Stimulated activated CD8-positive, alpha-beta memory T cell treated with anti-CD3 and anti-CD28 coated beads, Interleukin-4, amount 100 ng/mL, for 24 hours (primary cell): Measurements from ENCODE around the gene ATP2B1.

ENCODE experiments used
- DNase-seq: peaks from one replicate; pipeline ENCODE4 v3.0.0-alpha.2; 2020; ENCODE audit warnings: low read depth

Gene ATP2B1

DNA sequence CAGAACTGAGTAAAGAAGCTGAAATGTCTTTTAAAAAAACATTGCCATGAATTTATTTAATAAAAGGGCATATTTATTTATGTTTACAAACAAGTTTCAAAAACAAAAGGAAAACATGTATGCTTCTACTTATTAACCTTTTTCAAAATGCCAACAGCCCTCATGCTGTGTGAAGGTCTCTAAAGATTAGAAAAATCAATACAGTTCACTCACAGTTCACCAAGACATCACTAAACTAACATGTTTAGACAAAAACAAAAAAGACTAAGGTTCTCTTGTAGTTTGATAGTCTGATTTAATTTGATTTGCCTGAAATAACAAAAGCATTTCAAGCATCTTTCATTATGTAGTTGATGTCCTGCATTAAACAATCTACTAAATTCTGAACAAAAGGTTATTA is 118.9 kb downstream of the ATP2B1 start:
- DNase-seq, result no peak

DNA sequence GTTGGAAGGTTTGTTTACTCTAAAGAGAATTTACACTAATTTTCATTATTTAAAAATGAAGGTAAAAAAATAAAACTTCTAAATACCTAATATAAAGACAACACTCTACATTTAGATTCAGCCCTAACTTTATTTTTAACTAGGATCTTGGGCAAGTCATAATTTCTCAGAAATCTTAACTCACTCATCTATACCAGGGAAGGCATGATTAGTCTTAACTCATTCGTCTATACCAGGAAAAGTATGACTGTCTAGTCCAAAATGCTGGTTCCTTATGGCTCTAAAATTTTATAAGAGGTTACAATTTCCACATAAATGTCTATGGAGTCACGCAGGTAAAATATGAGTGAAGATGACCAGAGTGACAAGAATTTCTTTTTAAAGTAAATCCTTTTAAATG is 130.1 kb downstream of the ATP2B1 start:
- DNase-seq, result no peak

DNA sequence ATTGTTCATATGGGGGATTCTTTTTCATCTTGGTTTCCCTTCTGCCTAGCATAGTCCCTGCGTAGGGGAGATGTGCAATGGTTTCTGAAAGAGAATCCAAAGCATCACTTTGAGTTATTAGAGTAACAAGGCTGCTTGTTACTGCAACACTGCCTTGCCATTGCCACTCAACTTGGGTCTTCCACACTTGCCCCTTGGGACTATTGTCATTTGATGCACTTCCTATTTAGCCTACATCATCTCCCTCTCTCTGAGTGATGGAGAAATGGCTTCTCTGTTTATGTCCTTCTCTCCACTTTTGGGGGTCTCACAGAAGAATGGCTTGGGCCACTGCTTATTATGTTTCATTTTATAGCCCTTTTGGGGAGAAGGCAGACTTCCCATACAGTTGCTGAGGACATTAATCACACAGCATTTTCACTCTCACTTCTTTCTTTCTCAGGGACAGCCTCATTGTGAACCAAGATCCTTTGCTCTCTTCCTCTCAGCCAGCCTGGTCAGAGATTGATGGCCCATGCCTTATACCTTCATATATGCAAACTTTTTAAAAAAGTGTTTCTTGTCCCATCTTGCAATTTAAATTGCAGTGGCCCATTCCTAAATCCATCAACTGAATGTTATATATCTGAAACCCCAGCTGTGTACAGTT is 131.9 kb downstream of the ATP2B1 start:
- no peak for DNase-seq

DNA sequence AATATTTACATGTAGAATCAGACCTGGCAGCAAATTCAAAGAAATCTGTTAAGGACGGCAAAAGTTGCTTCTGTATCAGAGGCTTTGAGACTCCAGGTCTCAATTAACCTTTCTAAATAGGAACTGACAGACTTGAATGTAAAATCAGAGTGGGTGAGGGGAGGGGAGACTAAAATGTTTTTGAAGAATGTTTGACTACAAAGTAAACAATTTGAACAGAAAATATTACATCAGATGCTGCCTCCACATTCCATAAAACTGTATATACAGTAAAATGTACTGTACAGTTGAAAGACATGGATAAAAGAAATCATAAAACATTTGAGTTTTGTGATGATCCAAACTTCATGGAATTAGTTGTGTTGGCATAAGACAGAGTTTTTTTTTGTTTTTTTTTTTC is 133.3 kb downstream of the ATP2B1 start:
- no peak for DNase-seq

DNA sequence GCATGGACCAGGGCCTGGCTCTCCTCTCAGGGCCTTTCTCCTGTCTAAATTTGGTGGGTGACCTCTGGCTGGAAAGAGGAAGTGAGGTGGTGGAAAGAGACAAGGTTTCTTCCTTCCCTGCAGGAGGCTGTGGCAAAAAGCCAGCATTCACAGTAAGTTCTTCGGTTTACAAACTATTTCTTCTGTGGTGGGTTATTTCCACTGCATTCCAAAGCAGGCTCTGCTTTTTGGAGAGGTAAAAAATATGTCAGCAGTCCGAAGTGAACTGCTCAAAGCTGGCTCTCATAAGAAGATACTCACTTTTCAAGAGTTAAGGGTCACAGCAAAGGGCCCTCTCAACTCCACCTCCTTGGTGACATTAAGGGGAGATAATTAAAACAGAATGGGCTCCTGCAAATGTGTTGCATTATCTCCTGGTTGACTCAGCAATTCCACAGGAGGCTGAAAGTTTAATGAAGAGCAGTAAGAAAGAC is 133.9 kb downstream of the ATP2B1 start:
- DNase-seq, result no peak

DNA sequence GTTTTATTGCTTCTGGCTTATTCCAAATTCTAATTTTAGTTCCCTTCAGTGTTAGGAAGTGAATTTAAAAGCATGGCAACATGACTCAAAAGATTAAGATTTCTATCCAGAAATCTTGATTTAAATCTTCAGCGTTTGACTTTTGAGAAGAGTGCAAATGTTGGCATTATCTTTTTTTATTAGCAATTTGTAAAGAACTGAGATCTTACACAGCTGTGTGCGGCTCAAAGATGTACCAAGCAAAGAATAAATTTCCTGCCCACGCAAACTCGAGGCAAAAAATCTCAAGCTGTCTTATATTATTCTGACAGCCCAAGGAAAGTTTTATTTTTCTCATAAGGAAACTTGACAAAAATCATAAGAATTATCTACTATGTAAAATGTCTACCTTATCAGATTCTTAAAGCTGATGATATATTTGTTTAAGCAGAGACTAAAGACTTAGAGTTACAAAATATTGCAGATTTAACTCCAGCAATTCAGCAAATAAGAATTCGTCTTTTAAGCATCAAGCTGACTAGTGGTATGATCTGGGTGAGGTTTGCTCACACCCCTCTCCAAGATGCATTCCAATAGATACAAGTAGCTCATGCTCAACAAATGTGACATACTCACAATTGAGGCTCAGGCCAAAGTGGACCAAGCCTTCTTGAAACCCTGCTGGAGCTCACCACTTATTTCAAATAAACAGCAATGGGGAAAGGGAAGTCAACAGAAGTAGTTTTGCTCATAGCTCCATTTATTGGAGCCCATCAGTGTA is 135.4 kb downstream of the ATP2B1 start:
- DNase-seq, result no peak

DNA sequence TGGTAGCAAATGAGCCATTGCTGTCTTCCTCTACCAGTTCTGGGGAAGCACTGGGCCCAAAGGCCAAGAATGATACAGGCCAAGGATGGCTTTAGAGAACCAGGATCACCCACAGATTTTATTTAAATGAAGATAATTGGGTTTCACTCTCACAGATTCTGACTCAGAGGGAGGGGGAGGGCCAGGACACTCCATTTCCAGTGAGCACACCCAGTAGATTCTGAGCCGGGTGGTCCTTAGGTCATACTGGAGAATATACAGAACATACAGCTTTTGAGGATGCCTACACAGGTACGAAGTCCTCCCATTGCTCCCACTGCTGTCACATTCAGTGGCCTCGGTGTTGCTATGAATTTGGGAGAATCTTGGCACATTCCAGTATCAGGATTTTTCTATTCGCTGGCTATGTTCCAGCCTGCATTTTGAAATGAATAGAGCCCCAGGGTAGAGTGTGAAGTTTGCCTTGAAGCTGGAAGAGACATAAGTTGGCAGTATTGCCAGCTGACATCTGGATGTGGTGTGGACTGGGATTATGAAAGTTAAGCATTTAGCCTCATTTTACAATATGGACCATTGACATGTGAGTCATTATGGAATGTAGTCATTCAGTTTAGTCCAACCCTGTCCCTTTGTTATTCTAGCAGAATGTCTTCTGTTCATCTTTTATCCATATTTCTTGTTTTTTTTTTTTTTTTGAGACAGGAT is 137.0 kb downstream of the ATP2B1 start:
- no peak for DNase-seq

DNA sequence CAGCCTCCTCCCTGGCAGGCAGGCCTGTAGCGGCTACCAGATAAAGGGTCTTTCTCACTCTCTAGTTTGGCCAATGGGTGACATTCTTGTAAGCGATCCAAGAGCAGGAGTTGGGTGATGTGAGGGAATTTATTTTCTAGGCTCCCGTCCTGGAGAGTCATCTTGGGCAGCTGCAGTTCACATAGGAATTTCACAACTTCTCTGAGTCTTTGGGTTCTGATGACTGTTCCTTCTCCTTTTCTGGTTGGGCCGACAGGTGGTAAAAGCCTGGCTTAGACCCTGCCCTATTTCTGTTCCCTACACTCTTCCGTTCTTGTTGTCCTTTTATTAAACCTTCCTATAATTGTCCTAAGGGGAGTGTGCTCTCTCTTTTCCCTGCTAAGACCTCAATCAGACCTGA is 140.2 kb downstream of the ATP2B1 start:
- no peak for DNase-seq

DNA sequence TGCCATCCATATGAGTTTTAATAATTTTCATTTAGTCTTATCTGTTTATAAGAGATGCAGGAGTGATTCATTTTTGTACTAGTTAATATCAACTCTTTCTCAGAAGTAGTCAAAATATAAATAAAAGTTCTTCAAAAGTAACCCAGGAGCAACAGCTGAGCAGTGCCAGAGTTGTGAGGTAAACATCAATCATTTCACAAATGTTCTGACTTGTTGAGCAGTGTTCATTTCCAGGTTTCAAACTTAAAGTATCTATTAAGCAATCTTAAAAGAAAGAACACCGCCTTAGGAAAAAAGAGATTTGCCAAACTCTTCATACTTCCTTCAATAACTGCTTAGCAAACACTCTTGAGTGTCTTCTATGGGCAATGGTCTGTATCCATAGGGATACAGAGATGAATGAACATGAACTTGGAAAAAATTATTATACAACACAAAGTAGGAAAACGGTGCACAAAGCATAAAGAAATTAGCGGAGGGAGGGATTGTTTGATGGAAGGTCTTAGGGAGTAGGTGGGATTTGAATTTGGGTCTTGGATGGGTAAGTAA is 140.9 kb downstream of the ATP2B1 start:
- DNase-seq, result no peak

DNA sequence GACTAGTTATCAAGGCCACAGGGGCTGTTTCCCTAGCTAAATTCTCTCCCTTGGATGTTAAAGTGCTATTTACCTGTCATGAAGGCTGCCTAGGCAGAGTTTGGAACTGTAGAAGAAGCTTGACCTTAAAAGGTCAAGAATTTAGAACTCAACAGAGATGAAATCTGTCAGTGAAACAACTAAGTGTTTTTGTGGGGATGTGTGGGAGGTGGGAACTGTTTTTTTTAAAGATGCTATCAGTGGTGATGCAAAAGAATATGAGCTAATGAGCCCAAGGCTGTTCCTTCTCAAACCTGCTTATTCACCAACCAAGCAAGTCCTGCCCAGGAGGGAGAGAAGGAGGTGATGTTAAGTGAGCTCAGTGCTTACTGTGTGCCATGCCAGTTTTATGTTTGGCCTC is 142.0 kb downstream of the ATP2B1 start:
- DNase-seq, result no peak

DNA sequence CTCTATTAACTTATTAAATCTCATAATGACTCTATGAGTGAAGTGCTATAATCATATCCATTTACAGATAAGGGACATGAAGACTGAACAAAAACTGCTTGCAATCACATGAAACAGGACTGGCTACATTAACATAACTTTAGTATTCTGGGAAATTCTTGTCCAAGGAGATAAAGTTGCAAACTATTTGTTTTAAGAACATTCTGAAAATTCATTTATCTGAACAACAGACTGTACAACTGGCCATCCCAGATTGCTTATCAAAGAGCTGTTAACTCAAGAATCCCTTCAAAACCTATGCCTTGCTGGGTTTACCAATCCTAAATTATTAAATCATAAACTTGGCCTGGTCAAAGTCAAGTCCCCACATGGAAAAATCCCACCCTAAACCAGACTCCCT is 143.6 kb downstream of the ATP2B1 start:
- no peak for DNase-seq

DNA sequence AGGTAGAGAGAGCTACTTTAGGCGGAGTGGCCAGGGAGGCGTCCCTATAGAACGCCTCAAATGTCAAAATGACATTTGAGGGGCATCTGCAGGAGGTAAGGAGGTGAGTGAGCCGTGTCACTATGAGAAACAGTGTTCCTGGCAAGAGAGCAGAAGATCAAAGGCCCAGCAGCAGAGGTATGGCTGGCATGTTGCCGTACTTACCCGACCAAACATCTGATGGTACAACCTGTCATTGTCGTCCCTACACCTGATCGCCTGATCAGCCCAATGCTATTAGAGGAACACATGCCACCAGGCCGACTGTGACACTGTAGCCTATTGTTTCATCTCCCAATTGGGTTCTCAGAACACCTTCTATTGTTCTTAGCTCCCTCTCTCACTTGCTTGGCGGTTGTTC is 148.9 kb downstream of the ATP2B1 start:
- DNase-seq, result no peak

DNA sequence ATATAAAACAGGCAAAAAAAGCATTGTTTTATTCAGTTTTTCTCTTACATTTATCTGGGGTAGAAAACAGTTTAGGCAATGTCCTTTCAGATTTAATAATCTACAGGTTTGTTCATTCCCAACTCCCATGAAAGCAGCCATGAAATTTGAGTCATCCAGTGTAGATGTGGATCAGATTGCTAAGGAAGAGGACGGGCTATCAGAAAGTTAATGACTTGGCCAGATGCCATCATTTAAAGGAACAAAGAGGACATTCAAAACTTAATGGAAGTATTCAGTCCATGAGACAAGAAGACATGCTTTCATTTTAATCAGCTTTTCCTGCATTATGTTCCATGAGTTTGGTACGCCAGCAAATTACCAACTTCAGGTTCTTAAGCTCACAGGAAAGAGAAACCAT is 151.7 kb downstream of the ATP2B1 start:
- no peak for DNase-seq

DNA sequence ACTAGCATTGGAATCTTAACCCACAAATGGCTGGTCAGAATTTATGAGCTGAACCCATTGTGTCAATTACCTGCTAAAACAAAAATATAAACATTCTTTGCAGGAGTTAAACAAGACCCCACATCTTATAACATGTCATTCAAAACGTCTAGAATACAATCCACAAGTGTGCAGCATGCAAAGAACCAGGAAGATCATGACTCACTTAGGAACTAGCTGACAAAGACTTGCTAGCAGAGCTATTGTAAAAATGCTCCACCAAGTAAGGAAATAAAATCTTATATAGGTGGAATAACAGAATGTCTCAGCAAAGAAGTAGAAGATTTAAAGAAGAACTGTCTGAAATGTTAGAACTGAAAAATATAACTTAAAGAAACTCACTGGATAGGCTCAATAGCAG is 156.3 kb downstream of the ATP2B1 start:
- no peak for DNase-seq

DNA sequence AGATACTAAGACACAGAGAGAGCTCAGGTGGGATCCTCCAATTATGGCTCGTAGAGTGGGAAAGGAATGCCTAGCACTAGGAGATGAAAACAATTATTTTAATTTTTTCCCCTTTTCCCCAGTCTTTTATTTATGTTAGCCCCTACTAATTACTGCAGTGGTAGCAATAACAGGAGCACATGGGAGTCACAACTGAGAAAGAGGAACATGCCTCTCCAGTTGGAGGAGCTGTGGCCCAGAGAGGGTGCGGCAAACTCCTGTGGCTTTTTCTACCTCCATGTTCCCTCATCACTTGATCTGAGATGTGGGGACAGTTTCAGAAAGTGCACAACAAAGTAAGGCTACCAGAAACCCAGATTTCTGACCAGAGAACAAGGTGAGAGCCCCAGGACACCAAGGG is 156.9 kb downstream of the ATP2B1 start:
- no peak for DNase-seq

DNA sequence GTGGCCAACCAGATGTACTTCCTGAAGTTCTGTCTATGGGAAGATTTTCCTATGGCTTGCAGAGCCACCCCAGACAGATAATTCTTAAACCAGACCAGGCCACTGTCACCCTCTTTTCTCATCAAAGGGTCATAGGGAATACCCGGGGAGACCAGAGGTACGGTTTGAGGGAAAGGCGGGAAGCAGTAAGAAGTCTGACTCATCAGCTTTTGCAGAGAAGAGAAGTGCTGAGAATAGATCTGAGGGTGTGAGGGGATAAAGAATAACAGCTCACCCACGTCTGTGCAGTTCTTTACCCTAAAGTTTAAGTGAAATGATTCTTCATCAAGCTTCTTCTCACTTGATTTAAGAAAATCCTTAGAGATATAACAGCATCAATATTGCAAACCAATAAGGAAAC is 161.5 kb downstream of the ATP2B1 start:
- DNase-seq, result no peak

DNA sequence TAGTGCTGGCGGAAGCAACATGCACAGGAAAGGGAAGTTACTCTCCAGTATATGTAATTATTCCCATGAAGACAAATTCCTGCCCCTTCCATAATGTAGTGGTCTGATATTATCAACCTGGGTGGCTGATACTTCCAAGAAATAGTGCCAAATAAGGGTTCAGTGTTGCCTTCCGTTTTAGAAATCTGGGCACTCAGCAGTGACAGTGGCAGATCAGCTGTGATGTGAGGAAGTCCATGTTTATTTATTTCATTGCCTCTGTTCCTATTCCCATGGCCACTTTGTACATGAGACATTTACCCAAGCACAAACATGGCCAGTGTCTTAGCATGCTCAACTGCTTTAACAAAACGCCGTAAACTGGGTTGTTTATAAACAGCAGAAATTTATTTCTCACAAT is 162.5 kb downstream of the ATP2B1 start:
- no peak for DNase-seq

DNA sequence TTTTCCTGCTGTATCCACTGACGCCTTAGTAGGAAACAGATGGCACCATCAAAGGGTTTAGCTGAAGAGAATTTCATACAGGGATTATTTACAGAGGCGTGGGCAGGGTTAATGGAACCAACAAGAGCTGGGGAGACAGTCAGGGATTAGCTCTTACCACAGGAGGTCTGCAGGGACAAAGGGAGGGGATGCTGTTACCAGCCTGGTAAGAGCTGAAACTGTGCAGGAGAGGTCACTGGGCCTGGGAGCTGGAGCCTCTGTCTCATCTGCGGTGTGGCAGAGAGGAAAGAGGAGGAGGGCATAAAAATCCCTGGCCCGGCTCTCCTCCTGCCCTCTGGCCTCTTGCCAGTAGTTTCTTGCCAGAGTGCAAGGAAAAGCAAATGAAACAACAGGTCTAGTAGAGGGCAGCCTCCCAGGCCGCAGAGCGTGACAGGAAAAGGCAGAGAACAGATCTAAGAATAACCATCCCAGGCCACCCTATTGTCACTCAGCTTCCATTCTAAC is 163.9 kb downstream of the ATP2B1 start:
- no peak for DNase-seq

DNA sequence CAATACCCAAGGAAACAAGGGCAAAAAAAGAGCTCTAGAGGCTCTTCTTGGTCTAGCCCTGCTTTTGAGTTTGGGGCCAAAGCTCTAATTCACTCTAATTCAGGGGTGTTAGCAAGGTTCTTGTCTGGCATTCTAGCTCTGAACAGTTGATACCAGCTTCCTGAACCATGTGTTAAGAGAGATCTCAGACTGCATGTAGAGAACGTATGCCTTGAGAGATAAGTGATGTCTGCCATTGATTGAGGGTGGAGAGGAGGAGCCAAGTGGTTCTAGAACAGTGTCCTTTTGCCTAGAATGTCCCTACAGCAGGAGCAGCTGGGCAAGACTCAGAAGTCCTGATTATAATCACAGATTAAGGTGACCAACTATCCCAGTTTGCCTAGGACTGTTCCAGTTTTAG is 164.6 kb downstream of the ATP2B1 start:
- no peak for DNase-seq

DNA sequence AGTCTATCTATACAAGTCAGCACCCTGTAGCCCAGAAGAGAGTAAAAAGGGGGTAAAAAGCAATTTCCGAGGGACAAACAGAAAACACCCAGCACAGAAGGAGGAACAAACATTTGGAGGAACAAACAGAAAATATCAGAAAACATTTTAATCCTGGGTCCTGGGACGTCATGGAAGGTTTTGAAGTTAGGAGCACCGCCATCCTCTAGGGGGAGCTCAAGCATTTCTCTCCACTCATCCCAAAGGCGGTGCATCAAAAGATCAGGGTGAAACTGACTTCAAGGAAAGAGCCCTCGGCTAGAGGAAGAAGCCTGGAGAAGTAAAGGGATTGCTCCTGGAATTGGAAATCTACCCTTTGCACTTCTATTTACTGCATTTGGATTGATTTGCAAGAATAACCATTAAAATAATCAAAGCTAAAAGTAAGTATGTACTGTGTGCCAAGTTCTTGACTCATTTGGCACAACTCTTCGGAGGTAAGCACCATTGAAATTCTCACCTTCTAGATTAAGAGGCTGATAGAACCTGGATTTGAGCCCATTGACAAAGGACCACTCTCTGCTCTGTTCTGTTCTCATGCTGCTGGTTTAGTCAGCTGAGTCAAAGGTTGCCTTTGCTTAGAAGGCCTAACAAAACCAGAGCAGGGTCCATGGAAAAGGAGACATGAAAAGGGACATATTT is 165.6 kb downstream of the ATP2B1 start:
- DNase-seq, result peak; percentile 37

DNA sequence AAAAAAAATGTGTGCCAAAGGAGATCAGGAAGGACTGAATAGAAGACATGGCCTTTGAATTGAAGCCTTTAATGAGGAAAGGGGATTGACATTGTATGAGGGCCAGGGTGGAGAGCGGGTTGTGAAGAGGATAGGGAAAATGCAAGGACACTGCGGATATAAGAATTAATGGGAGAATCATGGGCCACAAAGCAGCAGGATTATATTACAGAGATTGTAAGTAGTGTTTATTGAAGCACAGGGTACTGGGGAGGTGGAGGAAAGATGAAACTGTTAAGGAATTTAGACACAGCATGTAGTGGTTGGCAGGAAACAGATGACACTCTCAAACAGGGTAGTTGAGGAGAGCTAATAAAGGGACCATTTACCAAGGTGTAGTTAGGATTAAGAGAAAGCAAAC is 166.4 kb downstream of the ATP2B1 start:
- no peak for DNase-seq

DNA sequence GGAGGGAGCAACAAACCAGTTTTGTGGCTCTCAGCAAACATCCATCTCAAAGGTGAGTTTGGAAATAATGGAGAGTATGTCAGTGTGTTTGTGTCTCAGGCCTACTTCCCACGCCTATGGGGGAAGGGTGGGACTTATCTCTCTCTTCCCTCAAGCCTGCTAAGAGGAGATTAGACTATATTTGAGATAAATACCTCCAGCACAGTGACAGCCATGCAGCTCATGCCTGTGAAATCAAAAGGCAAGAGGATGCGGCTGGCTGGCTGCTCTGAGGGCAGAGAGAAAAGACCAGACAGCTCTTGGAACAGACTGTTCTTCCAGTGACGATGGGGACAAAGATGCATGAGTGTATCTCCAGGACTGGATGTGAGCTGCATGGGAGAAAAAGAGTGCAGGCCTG is 168.1 kb downstream of the ATP2B1 start:
- DNase-seq, result no peak
